NCI-H345 treated with DMSO at 0.1 percent for 48 hours (cell line): Measurements from ENCODE around the gene INTU.

Experiments used
- DNase-seq: peaks from one replicate; lab custom pipeline; 2025; ENCODE audit not compliant: unreplicated experiment; lab: John Stamatoyannopoulos, UW

INTU gene

DNA sequence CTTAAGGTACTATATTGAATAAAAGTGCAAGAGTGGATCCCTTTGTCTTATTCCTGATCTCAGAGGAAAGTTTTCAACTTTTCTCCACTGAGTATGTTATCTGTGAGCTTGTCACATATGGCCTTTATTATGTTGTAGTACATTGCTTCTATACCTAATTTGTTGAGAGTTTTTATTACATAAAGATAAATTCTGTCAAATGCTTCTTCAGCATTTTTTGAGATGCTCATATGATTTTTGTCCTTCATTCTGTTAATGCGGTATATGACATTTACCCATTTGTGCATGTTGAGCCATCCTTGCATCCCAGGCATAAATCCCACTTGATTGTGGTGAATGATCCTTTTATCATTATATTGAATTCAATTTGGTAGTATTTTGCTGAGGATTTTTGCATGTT lies 108.5 kb downstream of the INTU start:
- DNase-seq, result no peak

DNA sequence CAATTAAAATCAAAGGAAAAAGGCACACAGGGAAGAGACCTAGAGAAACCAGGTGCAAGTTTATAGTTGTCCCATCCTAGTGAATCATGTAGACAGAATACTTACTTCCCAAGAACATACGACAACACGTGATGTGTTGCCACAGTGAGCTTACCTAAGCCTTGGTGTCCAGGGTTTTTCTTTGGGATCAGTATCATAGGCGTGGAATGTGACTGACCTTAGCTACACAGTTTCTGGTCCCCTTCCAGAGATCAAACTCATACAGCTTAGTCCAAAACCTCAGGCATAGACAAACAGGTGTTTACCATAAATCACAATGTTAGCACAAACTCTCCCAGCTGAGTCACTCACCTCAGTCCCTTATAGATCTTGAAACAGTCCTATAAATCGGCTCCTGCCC lies 115.1 kb downstream of the INTU start:
- DNase-seq, result no peak

DNA sequence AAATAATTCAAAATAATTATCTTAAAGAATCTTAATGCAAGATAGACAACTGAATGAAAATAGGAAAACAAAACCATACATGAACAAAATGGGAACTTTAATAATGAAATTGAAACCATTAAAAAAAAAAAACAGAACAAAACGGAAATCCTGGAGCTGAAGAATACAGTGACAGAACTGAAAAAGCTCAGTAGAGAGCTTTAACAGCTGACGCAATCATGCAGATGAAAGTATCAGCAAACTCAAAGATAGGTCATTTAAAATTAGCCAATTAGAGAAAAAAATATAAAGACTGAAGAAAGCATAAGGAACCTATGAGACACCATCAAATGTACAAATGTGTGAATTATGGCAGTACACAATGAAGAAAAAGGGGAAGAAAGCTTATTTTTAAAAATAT lies 116.2 kb downstream of the INTU start:
- DNase-seq, result no peak

GRCh38 chr4:127756906-127757305 lies 124.1 kb downstream of the INTU start:
- no peak for DNase-seq

DNA sequence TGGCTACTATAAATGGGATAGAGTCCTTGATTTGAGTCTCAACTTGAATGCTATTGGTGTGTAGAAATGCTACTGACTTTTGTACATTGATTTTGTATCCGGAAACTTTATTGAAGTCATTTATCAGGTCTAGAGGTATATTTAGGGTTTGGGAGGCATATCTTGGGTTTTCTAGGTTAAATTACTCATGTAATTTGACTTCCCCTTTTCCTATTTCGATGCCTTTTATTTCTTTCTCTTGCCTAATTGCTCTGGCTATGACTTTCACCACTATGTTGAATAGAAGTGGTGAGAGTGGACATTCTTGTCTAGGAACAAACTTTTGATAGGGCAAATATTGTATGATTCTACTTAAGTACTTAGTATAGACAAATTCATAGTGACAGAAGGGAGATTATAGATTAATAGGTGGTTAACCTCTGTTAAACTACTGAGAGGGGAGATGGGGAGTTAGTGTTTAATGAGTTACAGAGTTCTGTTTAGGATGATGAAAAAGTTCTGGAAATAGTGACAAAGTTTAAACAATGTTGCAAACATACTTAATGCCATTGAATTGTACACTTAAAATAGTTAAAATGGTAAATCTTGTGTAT lies 126.6 kb downstream of the INTU start:
- no peak for DNase-seq

DNA sequence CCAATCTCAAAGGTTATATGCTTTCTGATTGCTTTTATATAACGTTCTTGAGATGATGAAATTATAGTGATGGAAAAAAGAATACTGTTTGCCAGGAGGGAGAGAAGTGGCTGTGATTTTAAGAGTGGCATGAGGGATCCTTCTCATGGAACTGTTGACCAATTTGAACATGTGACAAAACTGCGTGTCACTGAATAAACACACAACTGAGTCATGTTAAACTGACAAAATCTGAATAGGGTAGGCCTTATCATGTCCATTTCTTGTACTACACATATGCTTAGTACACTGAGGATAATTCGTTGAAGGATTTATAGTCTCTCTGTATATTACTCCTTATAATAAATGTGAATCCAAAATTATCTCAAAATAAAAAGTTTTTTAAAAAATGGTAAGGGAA lies 127.1 kb downstream of the INTU start:
- no peak for DNase-seq

DNA sequence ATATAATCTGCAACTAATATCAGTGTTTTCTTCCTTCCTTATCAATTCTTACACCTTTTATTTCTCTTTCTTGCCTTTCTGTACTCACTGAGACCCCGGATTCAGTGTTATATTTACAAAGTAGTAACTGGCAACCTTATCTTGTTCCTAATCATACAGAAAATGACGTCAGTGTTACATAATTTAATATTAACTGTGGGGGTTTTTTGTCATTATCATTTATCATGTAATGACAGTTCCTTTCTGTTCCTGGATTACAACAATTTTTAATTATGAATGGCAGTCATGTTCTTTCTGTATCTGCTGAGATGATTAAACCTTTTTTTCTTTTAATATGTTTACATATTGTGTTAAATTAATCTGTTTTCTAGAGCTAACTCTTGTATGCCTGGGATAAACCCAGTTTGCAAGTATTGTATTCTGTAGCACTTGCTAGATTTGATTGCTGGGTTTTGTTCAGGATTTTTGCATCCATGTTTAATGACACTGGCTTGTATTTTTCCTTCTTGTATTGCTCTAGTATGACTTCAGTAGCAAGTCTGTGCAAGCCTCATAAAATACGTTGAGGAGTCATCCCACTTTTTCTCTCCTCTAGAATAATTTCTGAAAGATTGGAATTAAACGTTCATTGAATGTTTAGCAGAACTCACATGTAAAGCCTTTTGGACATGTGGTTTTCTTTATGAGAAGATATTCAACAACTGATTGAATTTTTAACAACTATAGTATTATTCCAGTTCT lies 138.9 kb downstream of the INTU start:
- no peak for DNase-seq

- no peak for DNase-seq
These were observed 140.3 kb downstream of the INTU start for GRCh38 chr4:127772769-127773671.

DNA sequence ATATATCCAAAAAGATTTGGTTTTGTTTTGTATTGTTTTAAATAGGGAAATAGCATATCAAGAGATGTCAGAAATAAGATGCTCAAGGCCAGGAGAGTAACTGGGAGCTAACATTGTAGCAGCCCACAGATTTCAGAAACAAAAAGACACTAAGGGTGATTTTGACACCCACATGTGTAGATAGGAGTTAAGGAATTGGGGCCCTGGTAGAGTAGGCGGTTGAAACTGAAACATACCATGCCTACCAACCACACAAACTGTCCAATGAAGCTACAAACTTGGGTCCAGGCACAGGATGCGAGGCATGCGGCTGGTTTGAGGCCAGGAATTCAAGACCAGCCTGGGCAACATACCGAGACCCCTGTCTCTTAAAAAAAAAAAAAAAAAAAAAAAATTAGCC lies 143.1 kb downstream of the INTU start:
- DNase-seq, result no peak
